ENCODE results near the gene ADGRL1. TPM values are rescaled to one million over a fixed set of nuclear protein-coding genes. Genes with fewer than 3 reads are reported as not detected.
A peak's percentile ranks its signal among the peaks of the same experiment; 100 is the strongest.

The ADGRL1 gene
- total RNA-seq, 1 donor = 2.5 TPM

DNA sequence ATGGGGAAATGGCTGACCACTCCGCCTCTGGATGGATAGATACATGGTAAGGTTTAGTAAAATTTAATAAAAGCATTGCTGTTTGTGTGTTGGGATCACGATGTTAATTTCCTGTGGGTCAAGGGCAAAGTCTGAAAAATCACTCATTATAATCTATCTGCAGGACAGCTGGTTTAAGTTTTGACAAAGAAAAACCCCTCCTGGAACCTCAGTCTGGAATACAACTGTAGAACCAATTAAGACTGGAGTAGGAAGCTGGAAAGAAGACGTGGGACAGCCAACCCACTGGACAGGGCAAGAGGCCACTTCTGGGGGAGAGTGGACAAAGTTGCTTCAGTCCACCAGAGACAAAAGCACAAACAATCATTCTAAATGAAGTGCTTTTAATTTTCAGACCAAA is 86.8 kb downstream of the ADGRL1 start:
- H3K4me3 ChIP-seq (ENCODE audit: insufficient read depth, low read length) = peak overlapping the region; percentile 72
- H2AFZ ChIP-seq (ENCODE audit: low read length) = peak overlapping the region; percentile 97
- no peaks in the 10 kb centered on the region for H3K36me3 ChIP-seq (ENCODE audit: insufficient read depth, low read length)
- TF ChIP-seq, protein P1, sequence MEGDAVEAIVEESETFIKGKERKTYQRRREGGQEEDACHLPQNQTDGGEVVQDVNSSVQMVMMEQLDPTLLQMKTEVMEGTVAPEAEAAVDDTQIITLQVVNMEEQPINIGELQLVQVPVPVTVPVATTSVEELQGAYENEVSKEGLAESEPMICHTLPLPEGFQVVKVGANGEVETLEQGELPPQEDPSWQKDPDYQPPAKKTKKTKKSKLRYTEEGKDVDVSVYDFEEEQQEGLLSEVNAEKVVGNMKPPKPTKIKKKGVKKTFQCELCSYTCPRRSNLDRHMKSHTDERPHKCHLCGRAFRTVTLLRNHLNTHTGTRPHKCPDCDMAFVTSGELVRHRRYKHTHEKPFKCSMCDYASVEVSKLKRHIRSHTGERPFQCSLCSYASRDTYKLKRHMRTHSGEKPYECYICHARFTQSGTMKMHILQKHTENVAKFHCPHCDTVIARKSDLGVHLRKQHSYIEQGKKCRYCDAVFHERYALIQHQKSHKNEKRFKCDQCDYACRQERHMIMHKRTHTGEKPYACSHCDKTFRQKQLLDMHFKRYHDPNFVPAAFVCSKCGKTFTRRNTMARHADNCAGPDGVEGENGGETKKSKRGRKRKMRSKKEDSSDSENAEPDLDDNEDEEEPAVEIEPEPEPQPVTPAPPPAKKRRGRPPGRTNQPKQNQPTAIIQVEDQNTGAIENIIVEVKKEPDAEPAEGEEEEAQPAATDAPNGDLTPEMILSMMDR (IDR thresholded peaks at IDR 0.05; ENCODE audit: extremely low read depth, low read depth, low read length) = no peak
- peaks cover 31% of the 10 kb centered on the region for H3K4me1 ChIP-seq (ENCODE audit: insufficient read depth, low read length)
- peaks cover 32% of the 10 kb centered on the region for H3K79me2 ChIP-seq (ENCODE audit: insufficient read depth, low read length)
- peak overlapping the region; percentile 94 for H3K4me2 ChIP-seq (ENCODE audit: insufficient read depth, low read length)
- peaks cover 10% of the 10 kb centered on the region for H4K20me1 ChIP-seq (ENCODE audit: insufficient read depth, low read length)
- H3K27ac ChIP-seq (ENCODE audit: low read depth, low read length) = peak overlapping the region; percentile 99
- DNase-seq (ENCODE audit: insufficient read length, low spot score, missing footprints) = peak; percentile 78
- H3K27me3 ChIP-seq (ENCODE audit: insufficient read depth, low read length) = no peaks in the 10 kb centered on the region
- no peaks in the 10 kb centered on the region for H3K9me3 ChIP-seq (ENCODE audit: low read depth, low read length)

DNA sequence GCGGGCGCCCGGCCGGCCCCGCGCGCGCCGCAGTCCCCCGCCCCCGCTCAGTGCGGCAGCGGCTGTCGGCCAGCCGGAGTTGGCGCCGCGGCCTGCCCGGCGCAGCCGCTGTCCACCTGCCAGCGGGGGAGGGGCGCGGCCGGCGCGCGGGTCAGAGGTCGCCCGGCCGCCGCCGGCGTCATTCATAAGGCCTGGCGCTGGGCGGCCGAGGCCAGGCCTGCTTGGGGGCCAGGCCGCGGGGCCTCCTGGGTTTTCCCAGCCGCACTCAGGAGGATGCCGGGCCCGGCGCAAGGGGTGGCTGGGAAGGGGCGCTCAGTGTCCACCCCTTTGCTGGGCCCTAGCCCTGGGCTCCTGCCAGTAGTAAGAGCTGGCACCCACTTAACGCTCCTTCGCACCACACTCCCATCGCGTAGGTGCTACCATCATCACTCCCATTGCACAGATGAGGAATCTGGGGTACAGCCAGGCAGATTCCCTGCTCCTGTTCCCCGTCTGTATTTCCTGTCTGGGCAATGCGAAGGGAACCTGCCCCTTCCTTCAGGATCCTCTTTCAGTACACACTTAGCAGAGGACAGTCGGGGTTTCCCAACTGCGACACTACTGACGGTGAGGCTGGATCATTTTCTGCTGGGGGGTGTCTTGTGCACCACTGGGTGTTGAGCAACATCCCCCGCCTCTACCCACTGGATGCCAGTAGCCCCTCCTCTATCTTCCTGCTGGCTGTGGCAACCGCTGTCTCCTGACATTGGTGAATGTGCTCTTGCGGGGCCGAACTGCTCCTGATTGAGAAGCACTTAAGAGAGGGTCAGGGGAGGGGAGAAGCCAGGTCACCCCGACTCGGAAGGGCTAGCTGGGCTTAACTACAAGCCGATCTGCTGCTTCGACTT is 87.6 kb downstream of the ADGRL1 start:
- H3K27me3 ChIP-seq (ENCODE audit: insufficient read depth, low read length) = no peaks in the 10 kb centered on the region
- H3K4me3 ChIP-seq (ENCODE audit: insufficient read depth, low read length) = peak overlapping the region; percentile 72
- no peaks in the 10 kb centered on the region for H3K36me3 ChIP-seq (ENCODE audit: insufficient read depth, low read length)
- peak overlapping the region; percentile 94 for H3K4me2 ChIP-seq (ENCODE audit: insufficient read depth, low read length)
- peaks cover 40% of the 10 kb centered on the region for H3K79me2 ChIP-seq (ENCODE audit: insufficient read depth, low read length)
- H3K9me3 ChIP-seq (ENCODE audit: low read depth, low read length) = no peaks in the 10 kb centered on the region
- H2AFZ ChIP-seq (ENCODE audit: low read length) = peak overlapping the region; percentile 97
- H4K20me1 ChIP-seq (ENCODE audit: insufficient read depth, low read length) = peaks cover 10% of the 10 kb centered on the region
- peaks cover 35% of the 10 kb centered on the region for H3K4me1 ChIP-seq (ENCODE audit: insufficient read depth, low read length)
- TF ChIP-seq, protein P1 (IDR thresholded peaks at IDR 0.05; ENCODE audit: extremely low read depth, low read depth, low read length) = no peak
- H3K27ac ChIP-seq (ENCODE audit: low read depth, low read length) = peak overlapping the region; percentile 99
- DNase-seq (ENCODE audit: insufficient read length, low spot score, missing footprints) = peak; percentile 65

DNA sequence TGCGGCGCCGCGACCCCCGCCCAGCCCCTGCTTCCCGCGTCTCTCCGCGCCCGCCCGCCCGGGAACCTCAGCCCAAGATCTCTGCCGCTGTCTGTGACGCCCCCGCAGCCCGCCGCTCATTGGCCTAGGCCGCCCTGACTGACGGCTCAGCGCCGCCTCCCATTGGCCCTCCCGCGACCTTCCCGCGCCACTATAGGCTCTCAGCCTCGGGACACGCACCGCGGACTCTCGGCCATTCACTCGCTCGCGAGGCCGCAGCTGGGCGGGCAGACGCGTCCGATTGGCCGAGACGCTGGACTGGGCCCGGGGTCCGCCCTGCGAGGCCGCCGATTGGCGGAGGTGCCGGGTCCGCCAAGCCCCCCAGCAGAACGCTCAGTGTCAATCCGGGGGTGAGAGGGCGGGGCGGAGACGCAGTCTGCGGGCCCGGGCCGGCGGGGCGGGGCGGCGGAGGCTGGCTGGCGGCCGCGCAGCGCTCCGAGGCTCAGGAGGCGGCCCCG is 88.3 kb downstream of the ADGRL1 start, which contains the start of gene PRKACA:
Gene PRKACA, minus strand, starts transcription at position 95 of the 497 bp plus-strand sequence. CDS start 215 bp downstream, outside the sequence.
- peak; percentile 100 for DNase-seq (ENCODE audit: insufficient read length, low spot score, missing footprints)
- H3K36me3 ChIP-seq (ENCODE audit: insufficient read depth, low read length) = no peaks in the 10 kb centered on the region
- H3K27me3 ChIP-seq (ENCODE audit: insufficient read depth, low read length) = no peaks in the 10 kb centered on the region
- peak within 1 kb of the TSS; percentile 99 for H3K27ac ChIP-seq (ENCODE audit: low read depth, low read length)
- peak within 1 kb of the TSS; percentile 97 for H2AFZ ChIP-seq (ENCODE audit: low read length)
- H3K4me3 ChIP-seq (ENCODE audit: insufficient read depth, low read length) = peak within 1 kb of the TSS; percentile 91
- H3K79me2 ChIP-seq (ENCODE audit: insufficient read depth, low read length) = peaks cover 47% of the 10 kb centered on the region
- peaks cover 10% of the 10 kb centered on the region for H4K20me1 ChIP-seq (ENCODE audit: insufficient read depth, low read length)
- H3K9me3 ChIP-seq (ENCODE audit: low read depth, low read length) = no peaks in the 10 kb centered on the region
- H3K4me2 ChIP-seq (ENCODE audit: insufficient read depth, low read length) = peak within 1 kb of the TSS; percentile 94
- TF ChIP-seq, protein P1 (IDR thresholded peaks at IDR 0.05; ENCODE audit: extremely low read depth, low read depth, low read length) = no peak
- H3K4me1 ChIP-seq (ENCODE audit: insufficient read depth, low read length) = peaks cover 42% of the 10 kb centered on the region
